ENCODE data around the gene UTS2.

The UTS2 gene

DNA sequence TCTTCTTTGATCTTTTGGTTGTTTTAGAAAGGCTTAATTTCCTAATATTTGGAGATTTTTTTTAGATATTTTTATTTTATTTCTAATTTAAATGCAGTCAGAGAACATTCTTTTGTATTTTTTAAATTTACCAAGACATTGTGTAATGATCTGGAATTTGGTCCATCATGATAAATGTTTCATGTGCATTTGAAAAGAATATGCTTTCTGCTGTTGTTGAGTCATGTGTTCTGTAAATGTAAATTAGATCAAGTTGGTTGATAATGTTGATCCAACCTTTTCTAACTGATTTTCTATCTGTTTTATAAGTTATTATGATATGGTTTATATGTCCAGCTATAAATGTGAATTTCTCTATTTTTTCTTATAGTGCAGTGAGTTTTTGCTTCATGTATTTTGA is 19.8 kb downstream of the UTS2 start:
- no peak overlapping the region for H3K4me3 ChIP-seq (ENCODE audit: insufficient read length, low read depth)
- H3K9me3 ChIP-seq (ENCODE audit: insufficient read depth, low read length): no peaks in the 10 kb centered on the region; the same call in 1 of the 2 replicates
- no peaks in the 10 kb centered on the region for H3K36me3 ChIP-seq (ENCODE audit: insufficient read depth, insufficient read length, low read length)
- H3K9ac ChIP-seq (ENCODE audit: insufficient read length, low read depth): no peak overlapping the region
- no peak for DNase-seq (ENCODE audit: low read depth, low spot score)
- no peaks in the 10 kb centered on the region for H3K4me1 ChIP-seq (ENCODE audit: insufficient read depth, insufficient read length)
- TF ChIP-seq SUZ12 (IDR thresholded peaks at IDR 0.05; ENCODE audit: extremely low read depth, insufficient read depth, insufficient read length) (no peak), ZNF274 (IDR thresholded peaks at IDR 0.05; ENCODE audit: low read depth, low read length) (no peak), YY1 (IDR thresholded peaks at IDR 0.05; ENCODE audit: insufficient read depth, insufficient read length) (no peak)
- no peaks in the 10 kb centered on the region for H3K27me3 ChIP-seq (ENCODE audit: insufficient read depth, insufficient read length)

DNA sequence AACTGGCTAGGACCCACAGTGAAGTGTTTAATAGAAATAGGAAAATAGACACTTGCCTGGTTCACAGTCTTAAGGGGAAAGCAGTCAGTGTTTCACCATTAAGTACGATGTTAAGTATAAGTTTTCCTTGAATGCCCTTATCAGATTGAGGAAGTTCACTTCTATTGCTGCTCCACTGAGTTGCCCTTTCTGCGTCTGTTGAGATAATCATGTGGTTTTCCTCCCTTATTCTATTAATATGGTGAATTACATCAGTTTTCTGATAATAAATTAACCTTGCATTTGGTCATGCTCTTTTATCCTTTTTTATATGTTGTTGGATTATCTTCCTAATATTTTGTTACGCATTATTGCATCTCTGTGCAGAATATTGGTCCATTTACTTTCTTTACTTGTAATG is 21.4 kb downstream of the UTS2 start:
- DNase-seq (ENCODE audit: low read depth, low spot score): no peak
- no peak overlapping the region for H3K9ac ChIP-seq (ENCODE audit: insufficient read length, low read depth)
- H3K36me3 ChIP-seq (ENCODE audit: insufficient read depth, insufficient read length, low read length): no peaks in the 10 kb centered on the region
- H3K4me1 ChIP-seq (ENCODE audit: insufficient read depth, insufficient read length): no peaks in the 10 kb centered on the region
- no peaks in the 10 kb centered on the region for H3K27me3 ChIP-seq (ENCODE audit: insufficient read depth, insufficient read length)
- no peak for TF ChIP-seq SUZ12 (IDR thresholded peaks at IDR 0.05; ENCODE audit: extremely low read depth, insufficient read depth, insufficient read length)
- TF ChIP-seq ZNF274 (IDR thresholded peaks at IDR 0.05; ENCODE audit: low read depth, low read length): no peak
- no peak for TF ChIP-seq YY1 (IDR thresholded peaks at IDR 0.05; ENCODE audit: insufficient read depth, insufficient read length)
- H3K9me3 ChIP-seq (ENCODE audit: insufficient read depth, low read length): no peaks in the 10 kb centered on the region
- no peak overlapping the region for H3K4me3 ChIP-seq (ENCODE audit: insufficient read length, low read depth)

DNA sequence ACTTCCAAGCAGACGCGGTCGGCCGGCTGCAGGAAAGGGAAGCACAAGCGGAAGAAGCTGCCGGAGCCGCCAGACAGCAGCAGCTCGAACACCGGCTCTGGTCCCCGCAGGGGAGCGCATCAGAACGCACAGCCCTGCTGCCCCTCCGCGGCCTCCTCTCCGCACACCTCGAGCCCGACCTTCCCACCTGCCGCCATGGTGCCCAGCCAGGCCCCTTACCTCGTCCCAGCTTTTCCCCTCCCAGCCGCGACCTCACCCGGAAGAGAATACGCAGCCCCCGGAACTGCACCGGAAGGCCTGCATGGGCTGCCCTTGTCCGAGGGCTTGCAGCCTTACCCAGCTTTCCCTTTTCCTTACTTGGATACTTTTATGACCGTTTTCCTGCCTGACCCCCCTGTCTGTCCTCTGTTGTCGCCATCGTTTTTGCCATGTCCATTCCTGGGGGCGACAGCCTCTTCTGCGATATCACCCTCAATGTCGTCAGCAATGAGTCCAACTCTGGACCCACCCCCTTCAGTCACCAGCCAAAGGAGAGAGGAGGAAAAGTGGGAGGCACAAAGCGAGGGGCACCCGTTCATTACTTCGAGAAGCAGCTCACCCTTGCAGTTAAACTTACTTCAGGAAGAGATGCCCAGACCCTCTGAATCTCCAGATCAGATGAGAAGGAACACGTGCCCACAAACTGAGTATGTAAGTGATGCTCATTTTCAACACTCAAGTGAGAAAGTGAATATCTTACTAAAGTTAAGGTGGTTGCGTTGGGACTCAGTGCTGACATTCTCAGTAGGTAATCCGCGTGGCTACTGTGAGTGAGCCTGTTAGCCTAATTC is 25.5 kb downstream of the UTS2 start:
- no peaks in the 10 kb centered on the region for H3K36me3 ChIP-seq (ENCODE audit: insufficient read depth, insufficient read length, low read length)
- no peaks in the 10 kb centered on the region for H3K27me3 ChIP-seq (ENCODE audit: insufficient read depth, insufficient read length)
- H3K4me1 ChIP-seq (ENCODE audit: insufficient read depth, insufficient read length): no peaks in the 10 kb centered on the region
- H3K9ac ChIP-seq (ENCODE audit: insufficient read length, low read depth): no peak overlapping the region
- H3K4me3 ChIP-seq (ENCODE audit: insufficient read length, low read depth): no peak overlapping the region
- H3K9me3 ChIP-seq (ENCODE audit: insufficient read depth, low read length): no peaks in the 10 kb centered on the region
- TF ChIP-seq ZNF274 (IDR thresholded peaks at IDR 0.05; ENCODE audit: low read depth, low read length) (no peak), YY1 (IDR thresholded peaks at IDR 0.05; ENCODE audit: insufficient read depth, insufficient read length) (no peak), SUZ12 (IDR thresholded peaks at IDR 0.05; ENCODE audit: extremely low read depth, insufficient read depth, insufficient read length) (no peak)
- DNase-seq (ENCODE audit: low read depth, low spot score): peak; percentile 2

DNA sequence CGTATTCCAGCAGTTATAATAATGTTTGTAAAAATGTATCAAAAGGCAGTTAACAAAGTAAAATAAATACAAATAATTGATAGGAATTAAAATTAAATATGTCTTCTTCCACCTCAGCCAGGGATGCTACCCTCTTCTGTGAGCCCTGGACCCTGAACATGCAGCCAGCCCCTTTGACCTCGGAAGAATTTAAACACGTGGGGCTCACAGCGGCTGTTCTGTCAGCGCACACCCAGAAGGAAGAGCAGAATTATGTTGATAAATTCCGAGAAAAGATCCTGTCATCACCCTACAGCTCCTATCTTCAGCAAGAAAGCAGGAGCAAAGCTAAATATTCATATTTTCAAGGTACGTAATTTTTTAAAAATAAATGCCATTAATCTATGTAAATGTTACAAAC is 26.5 kb downstream of the UTS2 start:
- Histone ChIP-seq H3K36me3 (ENCODE audit: insufficient read depth, insufficient read length, low read length) (no peaks in the 10 kb centered on the region), H3K9ac (ENCODE audit: insufficient read length, low read depth) (no peak overlapping the region), H3K9me3 (ENCODE audit: insufficient read depth, low read length) (no peaks in the 10 kb centered on the region), H3K27me3 (ENCODE audit: insufficient read depth, insufficient read length) (no peaks in the 10 kb centered on the region), H3K4me3 (ENCODE audit: insufficient read length, low read depth) (no peak overlapping the region), H3K4me1 (ENCODE audit: insufficient read depth, insufficient read length) (no peaks in the 10 kb centered on the region)
- no peak for TF ChIP-seq SUZ12 (IDR thresholded peaks at IDR 0.05; ENCODE audit: extremely low read depth, insufficient read depth, insufficient read length)
- TF ChIP-seq YY1 (IDR thresholded peaks at IDR 0.05; ENCODE audit: insufficient read depth, insufficient read length): no peak
- no peak for TF ChIP-seq ZNF274 (IDR thresholded peaks at IDR 0.05; ENCODE audit: low read depth, low read length)
- DNase-seq (ENCODE audit: low read depth, low spot score): no peak

DNA sequence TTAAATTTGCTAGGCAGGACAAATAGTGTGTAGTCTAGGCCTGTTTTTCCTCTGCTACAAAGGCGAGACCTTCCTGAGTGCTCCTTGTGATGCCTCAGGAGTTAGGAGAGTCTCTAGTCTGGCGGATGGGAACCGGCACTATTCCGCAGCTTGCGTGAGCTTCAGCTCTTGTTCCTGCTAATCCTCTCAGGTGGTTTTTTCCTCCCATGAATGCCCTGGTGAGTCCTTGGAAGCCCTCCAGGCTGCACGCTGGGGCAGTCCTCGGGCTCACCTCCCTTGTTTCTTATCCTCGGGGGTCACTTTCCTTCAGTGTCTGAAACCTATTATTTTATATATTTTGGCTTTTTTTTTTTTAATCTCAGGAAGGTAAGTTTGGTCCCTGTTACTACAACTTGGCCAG is 28.2 kb downstream of the UTS2 start:
- no peaks in the 10 kb centered on the region for H3K9me3 ChIP-seq (ENCODE audit: insufficient read depth, low read length)
- no peaks in the 10 kb centered on the region for H3K4me1 ChIP-seq (ENCODE audit: insufficient read depth, insufficient read length)
- H3K36me3 ChIP-seq (ENCODE audit: insufficient read depth, insufficient read length, low read length): no peaks in the 10 kb centered on the region
- no peaks in the 10 kb centered on the region for H3K27me3 ChIP-seq (ENCODE audit: insufficient read depth, insufficient read length)
- TF ChIP-seq YY1 (IDR thresholded peaks at IDR 0.05; ENCODE audit: insufficient read depth, insufficient read length) (no peak), SUZ12 (IDR thresholded peaks at IDR 0.05; ENCODE audit: extremely low read depth, insufficient read depth, insufficient read length) (no peak), ZNF274 (IDR thresholded peaks at IDR 0.05; ENCODE audit: low read depth, low read length) (no peak)
- DNase-seq (ENCODE audit: low read depth, low spot score): no peak
- H3K4me3 ChIP-seq (ENCODE audit: insufficient read length, low read depth): no peak overlapping the region
- no peak overlapping the region for H3K9ac ChIP-seq (ENCODE audit: insufficient read length, low read depth)

DNA sequence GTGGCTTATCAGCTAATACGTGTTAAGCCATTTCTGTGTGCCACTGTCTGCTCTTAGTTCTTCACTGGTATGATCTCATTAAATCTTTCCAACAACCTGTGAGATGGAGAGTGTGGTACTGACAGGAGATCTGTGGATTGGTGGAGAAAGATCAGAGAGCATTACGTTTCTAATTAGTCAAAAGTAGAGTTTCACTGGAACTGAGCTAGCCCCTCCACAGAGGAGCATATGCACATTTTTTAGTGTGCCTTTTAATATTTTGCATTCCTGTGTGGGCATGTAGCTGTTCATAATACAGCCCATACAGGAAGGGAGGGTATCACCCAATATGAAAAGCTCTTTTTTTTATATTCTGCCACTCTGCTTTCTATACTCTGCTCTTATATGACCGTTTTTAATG is 31.6 kb downstream of the UTS2 start:
- Histone ChIP-seq H3K36me3 (ENCODE audit: insufficient read depth, insufficient read length, low read length) (no peaks in the 10 kb centered on the region), H3K4me3 (ENCODE audit: insufficient read length, low read depth) (no peak overlapping the region), H3K4me1 (ENCODE audit: insufficient read depth, insufficient read length) (no peaks in the 10 kb centered on the region), H3K9me3 (ENCODE audit: insufficient read depth, low read length) (no peaks in the 10 kb centered on the region), H3K9ac (ENCODE audit: insufficient read length, low read depth) (no peak overlapping the region), H3K27me3 (ENCODE audit: insufficient read depth, insufficient read length) (no peaks in the 10 kb centered on the region)
- TF ChIP-seq ZNF274 (IDR thresholded peaks at IDR 0.05; ENCODE audit: low read depth, low read length) (no peak), YY1 (IDR thresholded peaks at IDR 0.05; ENCODE audit: insufficient read depth, insufficient read length) (no peak), SUZ12 (IDR thresholded peaks at IDR 0.05; ENCODE audit: extremely low read depth, insufficient read depth, insufficient read length) (no peak)
- DNase-seq (ENCODE audit: low read depth, low spot score): no peak

DNA sequence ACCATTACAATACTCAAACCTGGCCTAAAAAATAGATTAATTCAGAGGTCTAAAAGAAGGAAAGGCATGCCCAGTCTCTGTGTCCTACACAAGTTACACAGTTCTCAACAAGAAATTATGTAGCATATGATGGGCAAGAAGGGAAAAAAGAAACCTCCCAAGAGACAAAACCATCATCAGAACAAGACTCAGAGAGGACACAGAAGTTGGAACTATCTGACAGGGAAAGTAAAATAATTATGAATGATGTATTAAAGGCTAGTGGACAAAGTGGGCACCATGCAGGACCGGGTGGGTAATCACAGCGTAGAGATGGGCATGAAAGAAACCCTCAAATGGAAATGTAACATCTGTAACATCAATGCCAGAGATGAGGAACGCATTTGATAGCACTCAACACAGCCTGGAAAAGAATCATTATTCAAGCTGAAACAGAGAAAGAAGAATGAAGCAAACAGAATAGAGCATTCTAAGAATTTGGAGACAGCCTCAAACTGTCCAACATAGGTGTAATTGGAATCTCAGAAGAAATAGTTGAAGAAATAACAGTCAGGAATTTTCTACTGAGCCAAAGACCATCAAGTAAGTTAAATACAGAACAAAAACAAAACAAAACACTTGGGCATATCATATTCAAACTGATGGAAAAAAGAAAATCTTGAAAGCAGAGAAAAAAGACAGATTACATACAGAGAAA is 39.0 kb downstream of the UTS2 start:
- H3K4me1 ChIP-seq (ENCODE audit: insufficient read depth, insufficient read length): no peaks in the 10 kb centered on the region
- no peak overlapping the region for H3K9ac ChIP-seq (ENCODE audit: insufficient read length, low read depth)
- no peaks in the 10 kb centered on the region for H3K27me3 ChIP-seq (ENCODE audit: insufficient read depth, insufficient read length)
- no peak overlapping the region for H3K4me3 ChIP-seq (ENCODE audit: insufficient read length, low read depth)
- no peak for TF ChIP-seq SUZ12 (IDR thresholded peaks at IDR 0.05; ENCODE audit: extremely low read depth, insufficient read depth, insufficient read length)
- TF ChIP-seq ZNF274 (IDR thresholded peaks at IDR 0.05; ENCODE audit: low read depth, low read length): no peak
- TF ChIP-seq YY1 (IDR thresholded peaks at IDR 0.05; ENCODE audit: insufficient read depth, insufficient read length): no peak
- H3K36me3 ChIP-seq (ENCODE audit: insufficient read depth, insufficient read length, low read length): no peaks in the 10 kb centered on the region
- no peak for DNase-seq (ENCODE audit: low read depth, low spot score)
- H3K9me3 ChIP-seq (ENCODE audit: insufficient read depth, low read length): peaks cover 19% of the 10 kb centered on the region
